ENCODE results near the gene PPP1R3F.
"Not testable (repeated sequence)": the region's sequence is repeated elsewhere in the genome, so short reads cannot be mapped to it uniquely, and the experiment has no call there.

The PPP1R3F gene

GRCh38 chrX:49287665-49288064, 18.1 kb downstream of the PPP1R3F start:
- H3K27me3 ChIP-seq (ENCODE audit: insufficient read depth, low read depth): no peaks in the 10 kb centered on the region

GRCh38 chrX:49290215-49290614, 20.6 kb downstream of the PPP1R3F start:
- H2AFZ ChIP-seq (ENCODE audit: low read depth): no peak overlapping the region
- no peak overlapping the region for H3K27ac ChIP-seq
- H3K4me3 ChIP-seq (IDR thresholded peaks at IDR 0.05; ENCODE audit: insufficient read depth, low read depth, low read length): no peak overlapping the region
- no peak for TF ChIP-seq CTCF (conservative IDR thresholded peaks at IDR 0.05; ENCODE audit: low read depth, low read length)
- no peaks in the 10 kb centered on the region for H4K20me1 ChIP-seq (ENCODE audit: insufficient read depth)
- H3K9ac ChIP-seq: no peak overlapping the region
- no peaks in the 10 kb centered on the region for H3K36me3 ChIP-seq (ENCODE audit: insufficient read depth)
- no peaks in the 10 kb centered on the region for H3K4me1 ChIP-seq (ENCODE audit: low read depth, poor library complexity, severe bottlenecking)
- no peaks in the 10 kb centered on the region for H3K27me3 ChIP-seq (ENCODE audit: insufficient read depth, low read depth)
- H3K79me2 ChIP-seq (ENCODE audit: insufficient read depth, low read depth): no peaks in the 10 kb centered on the region
- H3K4me2 ChIP-seq: no peak overlapping the region

More at GRCh38 chrX:49287665-49288064, 18.1 kb downstream of the PPP1R3F start:
- TF ChIP-seq CTCF (conservative IDR thresholded peaks at IDR 0.05; ENCODE audit: low read depth, low read length): no peak
- Histone ChIP-seq H3K9ac (no peak overlapping the region), H3K4me2 (no peak overlapping the region), H3K4me3 (IDR thresholded peaks at IDR 0.05; ENCODE audit: insufficient read depth, low read depth, low read length) (no peak overlapping the region), H3K79me2 (ENCODE audit: insufficient read depth, low read depth) (no peaks in the 10 kb centered on the region), H4K20me1 (ENCODE audit: insufficient read depth) (no peaks in the 10 kb centered on the region), H3K4me1 (ENCODE audit: low read depth, poor library complexity, severe bottlenecking) (no peaks in the 10 kb centered on the region), H2AFZ (ENCODE audit: low read depth) (no peak overlapping the region), H3K27ac (no peak overlapping the region), H3K36me3 (ENCODE audit: insufficient read depth) (no peaks in the 10 kb centered on the region)

- H3K27me3 ChIP-seq (ENCODE audit: insufficient read depth, low read depth): no peaks in the 10 kb centered on the region
- no peak overlapping the region for H3K27ac ChIP-seq
- TF ChIP-seq CTCF (conservative IDR thresholded peaks at IDR 0.05; ENCODE audit: low read depth, low read length): peak; percentile 69
- H3K36me3 ChIP-seq (ENCODE audit: insufficient read depth): no peaks in the 10 kb centered on the region
- H3K4me2 ChIP-seq: no peak overlapping the region
- H3K4me1 ChIP-seq (ENCODE audit: low read depth, poor library complexity, severe bottlenecking): no peaks in the 10 kb centered on the region
- H3K79me2 ChIP-seq (ENCODE audit: insufficient read depth, low read depth): no peaks in the 10 kb centered on the region
- no peaks in the 10 kb centered on the region for H4K20me1 ChIP-seq (ENCODE audit: insufficient read depth)
- no peak overlapping the region for H3K4me3 ChIP-seq (IDR thresholded peaks at IDR 0.05; ENCODE audit: insufficient read depth, low read depth, low read length)
- no peak overlapping the region for H2AFZ ChIP-seq (ENCODE audit: low read depth)
- H3K9ac ChIP-seq: no peak overlapping the region
These were observed 22.2 kb downstream of the PPP1R3F start for GRCh38 chrX:49291615-49292337.

GRCh38 chrX:49292400-49293362, 23.1 kb downstream of the PPP1R3F start:
- Histone ChIP-seq H3K4me1 (ENCODE audit: low read depth, poor library complexity, severe bottlenecking) (no peaks in the 10 kb centered on the region), H3K4me2 (no peak overlapping the region), H3K27me3 (ENCODE audit: insufficient read depth, low read depth) (no peaks in the 10 kb centered on the region), H3K4me3 (IDR thresholded peaks at IDR 0.05; ENCODE audit: insufficient read depth, low read depth, low read length) (no peak overlapping the region), H3K27ac (no peak overlapping the region), H3K9ac (no peak overlapping the region), H3K36me3 (ENCODE audit: insufficient read depth) (no peaks in the 10 kb centered on the region), H2AFZ (ENCODE audit: low read depth) (no peak overlapping the region), H4K20me1 (ENCODE audit: insufficient read depth) (no peaks in the 10 kb centered on the region), H3K79me2 (ENCODE audit: insufficient read depth, low read depth) (no peaks in the 10 kb centered on the region)
- TF ChIP-seq CTCF (conservative IDR thresholded peaks at IDR 0.05; ENCODE audit: low read depth, low read length): no peak

GRCh38 chrX:49299293-49299692, 29.7 kb downstream of the PPP1R3F start:
- H3K27ac ChIP-seq; H3K27me3 ChIP-seq (ENCODE audit: insufficient read depth, low read depth); H3K9ac ChIP-seq; H2AFZ ChIP-seq (ENCODE audit: low read depth); H3K4me1 ChIP-seq (ENCODE audit: low read depth, poor library complexity, severe bottlenecking); H3K4me2 ChIP-seq; H3K4me3 ChIP-seq (IDR thresholded peaks at IDR 0.05; ENCODE audit: insufficient read depth, low read depth, low read length); H4K20me1 ChIP-seq (ENCODE audit: insufficient read depth); H3K79me2 ChIP-seq (ENCODE audit: insufficient read depth, low read depth); H3K36me3 ChIP-seq (ENCODE audit: insufficient read depth): not testable (repeated sequence)

All from KMS-11 (cell line).